BLaER1 (cell line): ENCODE results near the gene ANTXR2.

Experiments used
- H3K27ac ChIP-seq: shearing (Covaris generic); formaldehyde crosslinking; 2 replicates; pipeline ENCODE4 v1.8.1; 2022
- H3K27me3 ChIP-seq: shearing (Covaris generic); formaldehyde crosslinking; 2 replicates; pipeline ENCODE4 v1.8.1; 2022
- H3K36me3 ChIP-seq: shearing (Covaris generic); formaldehyde crosslinking; 2 replicates; pipeline ENCODE4 v1.8.1; 2022
- H3K4me1 ChIP-seq: shearing (Covaris generic); formaldehyde crosslinking; 2 replicates; pipeline ENCODE4 v1.8.1; 2022
- H3K4me2 ChIP-seq: shearing (Covaris generic); formaldehyde crosslinking; 2 replicates; pipeline ENCODE4 v1.8.1; 2022
- H3K4me3 ChIP-seq: shearing (Covaris generic); formaldehyde crosslinking; 2 replicates; pipeline ENCODE4 v1.8.1; 2022
- H3K9ac ChIP-seq: shearing (Covaris generic); formaldehyde crosslinking; 2 replicates; pipeline ENCODE4 v1.8.1; 2022
- H3K9me3 ChIP-seq: shearing (Covaris generic); formaldehyde crosslinking; 2 replicates; pipeline ENCODE4 v1.8.1; 2022
- H4K20me1 ChIP-seq: shearing (Covaris generic); formaldehyde crosslinking; 2 replicates; pipeline ENCODE4 v1.8.1; 2022
- Cebpa-rat ChIP-seq: shearing (Covaris generic); IDR thresholded peaks from 2 replicates; pipeline ENCODE4 v1.8.1; 2022

ANTXR2 gene

GRCh38 chr4:79934660-79935059 is 138.4 kb downstream of the ANTXR2 start:
- H3K27ac ChIP-seq, result no peak overlapping the region
- H3K9ac ChIP-seq, result no peak overlapping the region
- no peaks in the 10 kb centered on the region for H3K36me3 ChIP-seq
- H3K4me3 ChIP-seq, result no peak overlapping the region
- H3K9me3 ChIP-seq, result no peaks in the 10 kb centered on the region
- no peaks in the 10 kb centered on the region for H3K4me1 ChIP-seq
- H3K27me3 ChIP-seq, result no peaks in the 10 kb centered on the region
- H4K20me1 ChIP-seq, result no peaks in the 10 kb centered on the region
- H3K4me2 ChIP-seq, result no peak overlapping the region
- TF ChIP-seq Cebpa-rat, result no peak

DNA sequence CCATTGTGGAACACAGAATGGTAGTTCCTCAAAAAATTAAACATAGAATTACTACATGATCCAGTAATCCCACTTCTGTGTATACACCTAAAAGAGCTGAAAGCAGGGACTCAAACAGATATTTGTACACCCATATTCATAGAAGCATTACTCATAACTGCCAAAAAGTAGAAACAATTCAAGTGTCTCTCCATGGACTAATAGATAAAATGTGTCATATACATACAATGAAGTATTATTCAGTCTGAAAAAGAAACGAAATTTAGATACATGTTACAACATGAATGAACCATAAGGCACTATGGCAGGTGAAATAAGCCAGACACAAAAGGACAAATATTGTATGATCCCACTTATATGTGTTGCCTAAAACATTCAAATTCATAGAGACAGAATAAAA is 145.1 kb downstream of the ANTXR2 start:
- Histone ChIP-seq H3K9ac (no peak overlapping the region), H4K20me1 (no peaks in the 10 kb centered on the region), H3K27me3 (no peaks in the 10 kb centered on the region), H3K4me2 (no peak overlapping the region), H3K9me3 (no peaks in the 10 kb centered on the region), H3K36me3 (no peaks in the 10 kb centered on the region), H3K27ac (no peak overlapping the region), H3K4me1 (0 out of 2 replicates have a peak, but pooled peaks cover 4% of the 10 kb centered on the region), H3K4me3 (no peak overlapping the region)
- TF ChIP-seq Cebpa-rat, result no peak

DNA sequence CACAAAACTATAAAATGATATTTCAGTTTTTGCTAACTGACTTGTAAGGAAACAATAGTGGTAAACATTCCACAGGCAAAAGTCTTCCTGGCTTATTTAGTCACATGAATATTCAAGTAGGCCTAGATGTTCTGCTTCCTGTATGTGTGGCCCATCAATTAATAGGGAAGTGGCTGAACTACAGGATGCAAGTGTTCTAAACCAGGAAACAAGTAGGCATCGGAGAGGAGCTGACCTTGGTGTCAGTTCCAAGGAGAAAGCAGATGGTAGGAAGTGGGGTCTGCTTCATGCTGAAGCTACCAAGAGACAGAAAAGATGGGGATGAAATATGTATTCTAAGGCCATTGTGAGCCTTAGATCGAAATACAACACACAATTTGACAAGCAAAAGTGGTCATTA is 149.7 kb downstream of the ANTXR2 start:
- 0 out of 2 replicates have a peak, but pooled peaks cover 4% of the 10 kb centered on the region for H3K4me1 ChIP-seq
- H3K4me3 ChIP-seq, result no peak overlapping the region
- H3K27me3 ChIP-seq, result no peaks in the 10 kb centered on the region
- no peak for TF ChIP-seq Cebpa-rat
- H4K20me1 ChIP-seq, result no peaks in the 10 kb centered on the region
- no peak overlapping the region for H3K9ac ChIP-seq
- H3K9me3 ChIP-seq, result no peaks in the 10 kb centered on the region
- no peak overlapping the region for H3K4me2 ChIP-seq
- H3K27ac ChIP-seq, result no peak overlapping the region
- no peaks in the 10 kb centered on the region for H3K36me3 ChIP-seq

DNA sequence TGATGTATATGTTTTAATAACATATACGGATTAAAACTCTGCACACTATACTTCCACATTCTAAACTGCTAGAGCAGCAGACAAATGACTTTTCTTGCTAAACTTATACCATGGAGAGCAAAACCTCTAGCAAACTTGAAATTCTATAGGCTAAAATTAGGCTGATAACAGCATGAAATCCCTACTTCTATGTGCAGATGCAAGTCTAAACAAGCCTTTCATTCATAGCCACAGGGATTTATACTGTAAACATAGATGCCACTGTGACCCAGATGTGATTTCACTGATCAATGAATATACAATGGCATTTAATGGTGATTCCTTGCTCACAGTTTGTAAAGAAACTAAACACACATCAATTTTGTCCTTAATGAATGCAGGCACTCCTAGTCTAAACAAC is 151.0 kb downstream of the ANTXR2 start:
- H4K20me1 ChIP-seq, result no peaks in the 10 kb centered on the region
- H3K27me3 ChIP-seq, result no peaks in the 10 kb centered on the region
- TF ChIP-seq Cebpa-rat, result no peak
- H3K27ac ChIP-seq, result no peak overlapping the region
- no peak overlapping the region for H3K4me2 ChIP-seq
- no peak overlapping the region for H3K9ac ChIP-seq
- H3K4me1 ChIP-seq, result 0 out of 2 replicates have a peak, but pooled peaks cover 4% of the 10 kb centered on the region
- H3K4me3 ChIP-seq, result no peak overlapping the region
- H3K36me3 ChIP-seq, result no peaks in the 10 kb centered on the region
- no peaks in the 10 kb centered on the region for H3K9me3 ChIP-seq

- H3K9ac ChIP-seq, result no peak overlapping the region
- no peak for TF ChIP-seq Cebpa-rat
- H3K9me3 ChIP-seq, result no peaks in the 10 kb centered on the region
- H3K36me3 ChIP-seq, result no peaks in the 10 kb centered on the region
- no peaks in the 10 kb centered on the region for H3K27me3 ChIP-seq
- no peak overlapping the region for H3K27ac ChIP-seq
- H3K4me1 ChIP-seq, result 0 out of 2 replicates have a peak, but pooled peaks cover 4% of the 10 kb centered on the region
- H3K4me2 ChIP-seq, result no peak overlapping the region
- H4K20me1 ChIP-seq, result no peaks in the 10 kb centered on the region
- no peak overlapping the region for H3K4me3 ChIP-seq
These were observed 152.7 kb downstream of the ANTXR2 start for GRCh38 chr4:79920163-79920853.

DNA sequence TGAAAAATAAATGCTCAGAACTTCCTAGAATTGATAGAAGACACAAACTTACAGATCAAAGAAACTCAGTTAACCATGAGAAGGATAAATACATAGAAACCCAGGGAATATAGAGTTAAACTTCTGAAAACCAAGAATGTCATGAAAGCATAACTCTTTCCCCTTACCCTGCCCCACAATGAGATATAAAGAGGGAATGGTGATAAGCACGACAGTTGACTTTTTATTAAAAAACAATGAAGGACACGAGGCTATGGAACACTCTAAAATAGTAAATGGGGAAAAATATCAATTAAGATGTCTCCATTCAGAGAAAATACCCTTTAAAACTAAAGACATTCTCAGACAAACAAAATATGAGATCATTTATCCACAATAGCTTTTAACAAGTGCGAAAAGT is 154.7 kb downstream of the ANTXR2 start:
- no peak overlapping the region for H3K9ac ChIP-seq
- H3K4me3 ChIP-seq, result no peak overlapping the region
- no peak for TF ChIP-seq Cebpa-rat
- H3K4me1 ChIP-seq, result 0 out of 2 replicates have a peak, but pooled peaks cover 1% of the 10 kb centered on the region
- no peaks in the 10 kb centered on the region for H3K9me3 ChIP-seq
- H3K27ac ChIP-seq, result no peak overlapping the region
- no peaks in the 10 kb centered on the region for H3K36me3 ChIP-seq
- H3K4me2 ChIP-seq, result no peak overlapping the region
- H3K27me3 ChIP-seq, result no peaks in the 10 kb centered on the region
- H4K20me1 ChIP-seq, result no peaks in the 10 kb centered on the region

- H3K27me3 ChIP-seq, result no peaks in the 10 kb centered on the region
- H3K4me3 ChIP-seq, result no peak overlapping the region
- H3K4me2 ChIP-seq, result no peak overlapping the region
- H4K20me1 ChIP-seq, result no peaks in the 10 kb centered on the region
- H3K9ac ChIP-seq, result no peak overlapping the region
- no peak for TF ChIP-seq Cebpa-rat
- no peak overlapping the region for H3K27ac ChIP-seq
- no peaks in the 10 kb centered on the region for H3K36me3 ChIP-seq
- no peaks in the 10 kb centered on the region for H3K9me3 ChIP-seq
- no peaks in the 10 kb centered on the region for H3K4me1 ChIP-seq
These were observed 155.8 kb downstream of the ANTXR2 start for GRCh38 chr4:79917246-79917645.

GRCh38 chr4:79915246-79915645 is 157.8 kb downstream of the ANTXR2 start:
- H4K20me1 ChIP-seq, result no peaks in the 10 kb centered on the region
- no peak overlapping the region for H3K27ac ChIP-seq
- H3K9me3 ChIP-seq, result no peaks in the 10 kb centered on the region
- no peak overlapping the region for H3K9ac ChIP-seq
- H3K4me1 ChIP-seq, result no peaks in the 10 kb centered on the region
- H3K36me3 ChIP-seq, result no peaks in the 10 kb centered on the region
- H3K4me2 ChIP-seq, result no peak overlapping the region
- no peak for TF ChIP-seq Cebpa-rat
- H3K27me3 ChIP-seq, result no peaks in the 10 kb centered on the region
- H3K4me3 ChIP-seq, result no peak overlapping the region

DNA sequence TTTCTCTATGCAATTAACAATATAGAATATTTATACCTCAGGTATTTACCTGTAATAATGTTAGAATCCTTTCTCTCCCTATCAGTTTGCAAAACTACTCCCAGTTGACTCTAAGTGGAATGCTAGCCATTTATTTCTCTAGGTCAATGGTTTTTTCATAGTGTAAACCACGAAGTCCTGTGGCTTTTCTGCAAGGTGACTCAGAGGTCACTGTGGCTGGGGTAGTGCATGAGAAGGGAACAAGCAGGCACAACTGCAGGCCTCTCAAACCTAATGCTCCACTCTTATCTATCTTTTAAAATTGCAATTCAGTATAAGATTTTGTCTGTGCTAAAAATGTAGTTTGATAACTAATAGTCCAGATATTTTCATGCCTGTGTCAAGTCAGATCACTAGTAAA is 159.4 kb downstream of the ANTXR2 start:
- no peaks in the 10 kb centered on the region for H3K27me3 ChIP-seq
- H3K4me1 ChIP-seq, result no peaks in the 10 kb centered on the region
- no peak overlapping the region for H3K4me3 ChIP-seq
- no peak for TF ChIP-seq Cebpa-rat
- no peaks in the 10 kb centered on the region for H3K9me3 ChIP-seq
- H3K9ac ChIP-seq, result no peak overlapping the region
- no peak overlapping the region for H3K4me2 ChIP-seq
- no peaks in the 10 kb centered on the region for H4K20me1 ChIP-seq
- no peak overlapping the region for H3K27ac ChIP-seq
- H3K36me3 ChIP-seq, result no peaks in the 10 kb centered on the region

DNA sequence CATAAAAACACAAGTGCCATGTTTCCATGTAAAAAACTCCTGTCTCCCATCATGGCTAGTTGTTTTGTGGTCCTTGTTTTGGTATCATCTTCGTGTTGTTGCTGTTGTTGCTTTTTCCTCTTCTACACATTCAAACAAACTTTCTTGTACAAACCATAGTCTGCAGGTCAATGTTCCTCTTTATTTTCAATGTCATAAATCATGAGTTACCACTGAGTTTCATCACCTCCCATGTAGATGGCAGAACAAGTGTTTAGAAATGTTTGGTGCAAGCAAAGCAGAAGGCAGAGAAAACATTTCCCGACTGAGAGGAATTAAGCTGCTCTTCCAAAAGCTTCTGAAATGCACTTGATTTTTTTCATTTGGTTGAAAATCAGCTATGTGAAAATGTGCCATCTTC is 166.0 kb downstream of the ANTXR2 start:
- Histone ChIP-seq H3K36me3 (no peaks in the 10 kb centered on the region), H3K27me3 (no peaks in the 10 kb centered on the region), H3K4me3 (no peak overlapping the region), H3K27ac (no peak overlapping the region), H3K9ac (no peak overlapping the region), H3K4me2 (peak overlapping the region; percentile 74), H3K4me1 (peaks cover 26% of the 10 kb centered on the region), H4K20me1 (no peaks in the 10 kb centered on the region), H3K9me3 (no peaks in the 10 kb centered on the region)
- no peak for TF ChIP-seq Cebpa-rat

GRCh38 chr4:79906303-79906702 is 166.7 kb downstream of the ANTXR2 start:
- H3K27ac ChIP-seq, result no peak overlapping the region
- no peaks in the 10 kb centered on the region for H3K27me3 ChIP-seq
- H4K20me1 ChIP-seq, result no peaks in the 10 kb centered on the region
- no peaks in the 10 kb centered on the region for H3K36me3 ChIP-seq
- H3K4me1 ChIP-seq, result peaks cover 26% of the 10 kb centered on the region
- no peaks in the 10 kb centered on the region for H3K9me3 ChIP-seq
- H3K9ac ChIP-seq, result no peak overlapping the region
- no peak overlapping the region for H3K4me3 ChIP-seq
- H3K4me2 ChIP-seq, result peak overlapping the region; percentile 74
- no peak for TF ChIP-seq Cebpa-rat
